Activated CD8-positive, alpha-beta memory T cell treated with anti-CD3 and anti-CD28 coated beads for 36 hours (primary cell): ENCODE results near the gene ZBTB32. TPM values are rescaled to one million over a fixed set of nuclear protein-coding genes. Genes with fewer than 3 reads are reported as not detected.

Source experiments
- CTCF ChIA-PET: fragments of 350-600 bp; sonication (Branson Sonifier 250); formaldehyde crosslinking; loops from one replicate; lab custom pipeline; 2021; ENCODE audit warnings: antibody characterized with exemption; lab: Charles Lee
- POLR2A ChIA-PET: fragments of 350-600 bp; sonication (Branson Sonifier 250); formaldehyde crosslinking; loops from one replicate; lab custom pipeline; 2021; ENCODE audit warnings: antibody characterized with exemption; lab: Charles Lee
- total RNA-seq, 2 experiments: library from RNA; stranded (reverse); gene quantifications; one replicate each; pipeline ENCODE4 v1.2.3, GENCODE V29; 2021

ZBTB32 gene
- total RNA-seq, 2 experiments from 2014 or later: 278 to 282 TPM

DNA sequence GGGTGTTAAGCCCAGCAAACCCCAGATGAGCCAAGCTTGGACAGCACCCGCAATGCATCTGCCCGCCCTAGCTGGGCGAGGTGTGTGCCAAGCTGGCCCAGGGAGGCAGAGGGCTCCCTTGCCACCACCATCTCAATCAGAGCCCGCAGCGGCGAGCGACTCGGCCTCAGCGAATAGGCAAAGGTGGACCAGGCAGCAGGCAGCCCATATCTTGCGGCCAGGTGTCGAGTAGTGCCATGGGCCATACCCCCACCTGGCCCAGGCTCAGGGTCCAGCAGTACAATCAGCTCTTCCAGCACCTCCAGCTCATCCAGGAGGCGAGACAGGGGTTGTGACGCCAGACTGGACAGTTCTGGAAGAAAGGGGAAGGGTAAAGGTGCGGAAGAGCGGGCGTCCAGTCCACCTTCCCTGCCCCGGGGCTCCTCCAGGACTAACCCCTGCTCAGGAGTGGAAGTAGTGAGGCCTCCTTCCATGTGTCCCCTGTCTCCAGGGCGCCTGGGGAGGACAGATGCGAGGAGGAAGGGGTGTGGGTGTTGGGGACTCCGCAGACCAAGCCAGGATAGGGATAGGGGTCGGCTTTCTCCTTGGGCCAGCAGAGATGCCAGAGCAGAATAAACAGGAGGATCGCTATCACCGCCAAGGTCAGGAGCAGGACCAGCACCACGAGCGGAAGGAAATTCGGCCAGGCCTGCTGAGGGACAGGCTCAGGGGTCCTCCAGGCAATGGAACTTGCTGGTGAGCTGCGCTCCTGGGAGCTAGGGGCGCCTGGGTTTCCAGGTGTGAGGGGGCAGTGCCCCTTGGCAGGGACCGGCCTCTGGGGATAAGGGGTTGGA, 35.1 kb downstream of the ZBTB32 start:
- CTCF ChIA-PET: interaction anchor here (0.9 to 2.0 kb wide), 6 partner anchors 16 to 193 kb away, joined by 3 to 10 read pairs (median 6); partner anchors contain the start of gene KMT2B
- POLR2A ChIA-PET: interaction anchor here (0.6 to 2.0 kb wide), 6 partner anchors 14 to 152 kb away, joined by 3 to 26 read pairs (median 8); no protein-coding TSS in a partner anchor

DNA sequence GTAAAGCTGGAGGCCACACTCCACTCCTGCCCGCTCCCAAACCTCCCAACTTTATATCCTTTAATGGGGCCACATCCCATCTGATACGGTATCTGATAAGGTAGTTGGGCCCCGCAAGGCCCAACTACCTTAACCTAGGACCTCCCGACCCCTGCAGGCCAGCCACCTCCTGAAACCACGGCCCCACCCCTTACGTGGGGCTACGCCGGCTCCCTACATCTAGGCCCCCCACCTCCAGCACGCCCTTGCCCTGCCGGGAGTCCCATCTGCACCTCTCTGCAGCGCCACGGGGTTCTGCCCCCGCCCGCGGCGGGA, 35.7 kb downstream of the ZBTB32 start:
- CTCF ChIA-PET: interaction anchor here (0.8 to 2.0 kb wide), 11 partner anchors 8 to 192 kb away, joined by 3 to 10 read pairs (median 4); partner anchors contain the start of gene KMT2B
- POLR2A ChIA-PET: interaction anchor here (0.6 to 2.0 kb wide), 6 partner anchors 15 to 152 kb away, joined by 3 to 26 read pairs (median 8); no protein-coding TSS in a partner anchor

DNA sequence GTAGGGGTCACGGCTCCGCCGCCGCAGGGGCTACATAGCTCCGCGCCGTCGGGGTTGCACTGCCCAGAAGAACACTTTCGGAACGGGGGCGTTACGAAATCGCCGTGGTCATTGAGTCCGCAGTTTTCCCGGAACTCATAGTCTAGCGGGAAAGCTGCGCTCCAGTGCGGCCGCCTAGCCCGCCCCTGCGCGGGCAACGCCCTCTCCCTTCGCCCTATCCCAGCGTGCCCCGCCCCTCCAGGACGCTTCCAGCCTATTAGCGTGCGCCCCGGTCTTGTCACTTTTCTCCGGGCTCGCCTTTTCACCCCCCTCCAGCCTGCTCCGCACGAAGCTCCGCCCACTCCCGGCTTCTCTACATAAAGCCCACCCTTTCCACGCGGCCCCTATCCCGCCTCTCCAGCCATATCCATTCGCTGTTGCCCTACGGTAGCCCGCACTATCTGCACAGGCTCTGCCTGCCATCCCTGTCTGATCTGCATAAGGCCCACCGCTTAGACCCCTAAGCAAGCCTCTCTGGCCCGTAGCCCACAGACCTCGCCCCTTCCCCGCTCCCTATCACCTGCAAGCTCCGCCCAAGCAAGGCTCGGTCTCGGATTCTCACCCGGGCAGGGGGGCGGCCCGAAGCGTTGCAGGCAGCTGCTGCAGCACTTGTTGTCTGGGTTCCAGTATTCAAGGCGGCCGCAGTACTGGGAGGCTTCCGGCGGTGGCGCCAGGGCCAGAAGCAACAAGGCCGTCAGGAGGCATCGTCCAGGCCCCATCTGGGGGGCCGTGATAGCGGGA, 36.3 kb downstream of the ZBTB32 start:
- POLR2A ChIA-PET: interaction anchor here (0.8 to 2.0 kb wide), 6 partner anchors 15 to 92 kb away, joined by 3 to 26 read pairs (median 8); partner anchors contain the start of gene COX6B1
- CTCF ChIA-PET: interaction anchor here (0.8 to 2.0 kb wide), 10 partner anchors 9 to 192 kb away, joined by 3 to 10 read pairs (median 4); partner anchors contain the start of gene KMT2B

DNA sequence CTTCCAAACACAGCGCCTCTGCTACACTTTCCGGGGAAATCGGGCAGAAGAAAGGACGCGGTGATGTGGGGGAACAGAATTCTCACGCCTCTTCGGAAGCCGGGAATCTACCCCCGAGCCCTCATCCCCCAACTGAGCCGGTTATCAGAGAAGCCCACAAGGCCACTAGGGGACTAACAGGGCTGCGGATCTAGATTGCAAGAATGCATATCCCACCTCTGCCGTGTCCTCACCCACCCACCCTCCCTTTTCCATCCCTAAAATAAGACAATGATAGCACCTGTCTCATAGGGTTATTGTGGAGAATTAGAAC, 36.8 kb downstream of the ZBTB32 start:
- ChIA-PET CTCF (interaction anchor here (1.0 to 2.0 kb wide), 7 partner anchors 21 to 191 kb away, joined by 3 to 10 read pairs (median 6); partner anchors contain the start of gene KMT2B), POLR2A (interaction anchor here (0.8 to 2.0 kb wide), 4 partner anchors 23 to 93 kb away, joined by 3 to 26 read pairs (median 9); partner anchors contain the start of gene COX6B1)

DNA sequence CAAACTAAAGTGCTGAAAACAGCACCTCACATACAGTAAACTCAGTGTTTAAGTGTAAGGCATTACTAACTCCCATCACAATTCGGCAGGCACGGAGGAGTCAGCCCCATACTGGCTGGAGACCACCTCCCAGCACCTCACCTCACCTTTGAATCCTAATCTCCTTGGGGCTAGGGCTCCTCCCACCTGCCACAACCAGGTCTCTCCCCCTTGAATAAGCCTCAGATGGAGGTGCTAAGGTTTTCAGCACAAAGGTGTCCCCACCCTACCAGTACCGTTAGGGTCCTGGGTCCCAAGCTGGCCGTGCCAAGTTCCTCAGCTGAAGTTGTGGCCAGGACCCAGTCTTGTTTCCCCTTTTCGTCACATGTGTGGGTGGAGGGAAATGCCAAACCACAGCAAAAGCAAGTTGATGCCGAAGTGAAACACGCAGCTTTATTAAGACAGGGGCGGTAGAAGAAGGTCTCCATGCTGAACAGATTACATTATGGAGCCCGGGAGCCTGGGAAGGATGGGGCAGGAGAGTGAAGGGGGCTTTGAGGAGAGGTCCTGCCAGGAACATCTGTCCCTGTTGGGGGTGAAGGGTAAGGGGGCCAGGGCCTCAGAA, 37.9 kb downstream of the ZBTB32 start, which contains the start of gene IGFLR1:
Gene IGFLR1, minus strand, starts transcription at position 332 of the 604 bp plus-strand sequence. CDS start 1,272 bp downstream, outside the sequence.
- CTCF ChIA-PET: interaction anchor here (1.1 to 1.6 kb wide), 3 partner anchors 14 to 48 kb away, joined by 3 to 7 read pairs (median 6); no protein-coding TSS in a partner anchor
- POLR2A ChIA-PET: interaction anchor here (0.5 to 2.2 kb wide), 4 partner anchors 15 to 40 kb away, joined by 3 to 9 read pairs (median 5); no protein-coding TSS in a partner anchor

DNA sequence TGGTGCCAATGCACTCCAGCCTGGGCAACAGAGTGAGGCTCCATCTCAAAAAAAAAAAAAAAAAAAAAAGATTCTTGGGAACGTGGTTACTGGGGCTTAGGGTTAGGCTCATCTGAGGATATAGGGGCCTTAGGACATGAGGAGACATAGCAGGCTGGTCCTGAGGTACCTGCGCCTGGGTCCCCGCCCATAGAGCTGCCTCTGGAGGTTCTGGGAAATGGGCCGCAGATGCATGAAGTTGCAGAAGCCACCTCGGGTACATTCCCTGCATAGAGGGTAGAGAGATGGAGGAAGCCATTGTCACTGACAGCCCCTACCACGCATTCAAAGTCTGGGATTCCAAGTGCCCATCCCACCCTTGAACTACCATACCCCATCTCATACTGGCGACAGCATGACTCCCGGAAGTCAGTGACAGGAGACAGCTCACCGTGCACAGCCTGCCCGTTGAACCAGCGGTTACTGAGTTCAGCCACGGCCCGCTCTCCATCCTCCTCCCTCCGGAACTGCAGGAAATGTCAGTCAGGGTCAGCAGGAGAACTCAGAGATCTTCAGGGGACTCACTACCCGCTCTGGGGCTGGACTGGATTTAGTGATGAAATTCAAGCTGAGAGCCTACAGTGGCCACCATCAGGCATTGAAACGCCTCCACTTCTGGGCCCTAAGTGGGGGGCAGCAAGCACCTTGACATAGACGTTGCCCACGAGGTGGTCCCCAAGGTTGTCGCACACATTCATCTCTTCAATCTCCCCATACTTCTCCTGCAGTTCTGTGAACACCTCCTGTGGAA, 39.5 kb downstream of the ZBTB32 start:
- CTCF ChIA-PET: interaction anchor here (0.7 to 1.6 kb wide), 7 partner anchors 20 to 190 kb away, joined by 3 to 8 read pairs (median 4); partner anchors contain the start of genes NFKBID and ZBTB32
- POLR2A ChIA-PET: interaction anchor here (0.9 to 2.2 kb wide), 5 partner anchors 14 to 42 kb away, joined by 3 to 17 read pairs (median 6); no protein-coding TSS in a partner anchor

DNA sequence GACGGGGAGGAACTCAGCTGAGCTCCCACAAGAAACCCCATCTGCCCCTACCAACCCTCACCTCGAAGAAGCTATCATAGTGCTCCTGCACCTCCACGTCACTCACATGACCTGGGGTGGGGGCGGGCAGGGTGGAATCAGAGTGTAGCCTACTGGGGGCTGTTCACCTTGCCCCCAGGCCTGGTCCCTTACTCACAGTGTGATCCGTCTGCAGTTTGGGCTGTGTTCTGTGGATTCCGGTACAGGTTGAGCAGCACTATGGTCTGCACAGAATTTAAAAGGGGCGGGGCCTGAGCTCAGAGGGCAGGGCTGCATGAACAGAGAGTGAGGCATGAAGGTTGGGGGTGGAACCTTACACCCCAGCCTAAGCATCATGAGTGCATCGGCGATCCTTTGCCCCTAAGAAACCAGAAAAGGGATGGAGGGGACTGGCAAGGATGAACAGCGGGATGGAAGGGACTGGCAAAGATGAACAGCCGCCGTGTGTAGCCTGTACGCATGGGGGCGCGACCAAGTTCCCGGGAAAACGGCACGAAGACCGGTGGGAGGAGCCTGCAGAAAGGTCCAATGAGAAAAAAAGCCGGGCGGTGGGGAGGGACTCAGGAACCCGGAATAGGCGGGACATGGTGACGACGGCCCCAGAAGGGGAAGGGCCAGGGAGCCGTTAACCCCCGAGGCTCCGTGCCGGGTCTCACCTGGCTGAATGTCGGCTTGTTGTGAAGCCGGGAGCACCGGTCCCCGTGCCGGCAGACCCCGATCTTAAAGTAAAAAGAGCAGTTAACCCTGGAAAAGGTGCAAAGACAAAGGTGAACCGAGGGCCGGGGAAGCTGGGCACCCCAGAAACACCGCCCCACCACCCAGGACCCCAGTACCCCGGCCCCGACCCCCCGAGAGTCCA, 40.3 kb downstream of the ZBTB32 start:
- CTCF ChIA-PET: interaction anchor here (0.6 to 1.6 kb wide), 6 partner anchors 18 to 187 kb away, joined by 3 to 8 read pairs (median 4); partner anchors contain the start of gene NFKBID
- POLR2A ChIA-PET: interaction anchor here (0.6 to 2.2 kb wide), 10 partner anchors 13 to 57 kb away, joined by 3 to 17 read pairs (median 6); no protein-coding TSS in a partner anchor

DNA sequence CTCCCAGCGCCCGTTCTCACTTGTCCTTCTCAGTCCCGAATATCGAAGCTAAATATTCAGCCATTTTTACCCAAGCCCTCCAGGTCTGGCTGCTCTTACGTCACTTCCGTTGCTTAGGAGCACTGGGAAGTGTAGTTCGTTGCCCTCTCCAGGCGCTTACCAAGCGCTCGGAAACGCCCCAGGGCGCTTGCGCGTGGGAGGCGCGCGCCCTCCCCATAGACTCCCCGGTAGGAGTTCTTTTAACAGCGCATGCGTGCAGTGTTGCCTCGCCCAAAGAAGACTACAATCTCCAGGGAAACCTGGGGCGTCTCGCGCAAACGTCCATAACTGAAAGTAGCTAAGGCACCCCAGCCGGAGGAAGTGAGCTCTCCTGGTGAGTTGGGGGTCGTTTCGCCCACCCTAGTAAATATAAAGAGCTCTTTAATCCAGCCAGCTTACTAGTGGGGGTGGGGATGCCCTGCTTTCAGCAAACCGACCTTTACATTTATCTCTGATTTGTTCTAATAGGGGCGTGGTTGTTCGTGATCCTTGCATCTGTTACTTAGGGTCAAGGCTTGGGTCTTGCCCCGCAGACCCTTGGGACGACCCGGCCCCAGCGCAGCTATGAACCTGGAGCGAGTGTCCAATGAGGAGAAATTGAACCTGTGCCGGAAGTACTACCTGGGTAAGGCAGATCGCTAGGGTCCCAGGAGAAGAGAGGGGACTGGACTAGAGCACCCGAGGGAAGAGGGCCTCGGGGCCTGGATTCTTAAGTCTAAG, 41.1 kb downstream of the ZBTB32 start, which contains the start of the genes PSENEN and U2AF1L4:
Gene PSENEN, plus strand, starts transcription at position 324 of the 759 bp plus-strand sequence. Its CDS starts 280 bp downstream, at position 604.
Gene U2AF1L4, minus strand, starts transcription at position 91 of the 759 bp plus-strand sequence. Its CDS starts 27 bp downstream, at position 64.
- ChIA-PET POLR2A (interaction anchor here (0.6 to 2.2 kb wide), 7 partner anchors 27 to 56 kb away, joined by 3 to 17 read pairs (median 6); no protein-coding TSS in a partner anchor), CTCF (interaction anchor here (0.9 kb wide), 1 partner anchor 51 kb away, joined by 3 read pairs; no protein-coding TSS in a partner anchor)

DNA sequence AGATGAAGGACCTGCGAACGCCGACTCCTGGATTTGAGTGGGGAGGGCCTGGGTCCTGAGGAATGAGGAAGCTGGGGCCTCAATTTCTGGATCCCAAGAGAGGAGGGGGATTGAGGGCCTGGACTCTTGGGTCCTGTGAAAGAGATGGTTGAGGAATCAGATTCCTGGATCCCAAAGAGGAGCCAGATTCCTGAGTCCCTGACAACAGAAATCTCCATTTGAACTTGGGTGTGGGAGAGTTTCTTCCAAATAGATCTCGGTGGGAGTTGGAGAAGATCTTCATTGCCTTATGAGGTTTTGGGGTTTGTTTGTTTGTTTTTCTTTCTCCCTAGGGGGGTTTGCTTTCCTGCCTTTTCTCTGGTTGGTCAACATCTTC, 41.7 kb downstream of the ZBTB32 start:
- ChIA-PET POLR2A (interaction anchor here (1.0 to 1.5 kb wide), 4 partner anchors 27 to 44 kb away, joined by 4 to 6 read pairs (median 6); no protein-coding TSS in a partner anchor), CTCF (interaction anchor here (0.9 kb wide), 1 partner anchor 52 kb away, joined by 3 read pairs; no protein-coding TSS in a partner anchor)

DNA sequence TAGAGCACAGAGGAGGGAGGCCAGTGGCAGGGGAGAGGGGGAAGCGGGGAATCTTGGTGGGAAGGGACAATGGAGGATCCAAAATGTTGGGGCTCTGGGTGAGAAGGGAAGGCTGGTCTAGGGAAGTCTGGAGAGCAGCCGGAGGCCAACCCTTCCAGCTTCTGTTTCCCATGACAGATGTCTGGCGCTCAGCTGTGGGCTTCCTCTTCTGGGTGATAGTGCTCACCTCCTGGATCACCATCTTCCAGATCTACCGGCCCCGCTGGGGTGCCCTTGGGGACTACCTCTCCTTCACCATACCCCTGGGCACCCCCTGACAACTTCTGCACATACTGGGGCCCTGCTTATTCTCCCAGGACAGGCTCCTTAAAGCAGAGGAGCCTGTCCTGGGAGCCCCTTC, 42.2 kb downstream of the ZBTB32 start:
- ChIA-PET CTCF (no interaction called here), POLR2A (interaction anchor here (1.5 kb wide), 1 partner anchor 44 kb away, joined by 6 read pairs; no protein-coding TSS in a partner anchor)

DNA sequence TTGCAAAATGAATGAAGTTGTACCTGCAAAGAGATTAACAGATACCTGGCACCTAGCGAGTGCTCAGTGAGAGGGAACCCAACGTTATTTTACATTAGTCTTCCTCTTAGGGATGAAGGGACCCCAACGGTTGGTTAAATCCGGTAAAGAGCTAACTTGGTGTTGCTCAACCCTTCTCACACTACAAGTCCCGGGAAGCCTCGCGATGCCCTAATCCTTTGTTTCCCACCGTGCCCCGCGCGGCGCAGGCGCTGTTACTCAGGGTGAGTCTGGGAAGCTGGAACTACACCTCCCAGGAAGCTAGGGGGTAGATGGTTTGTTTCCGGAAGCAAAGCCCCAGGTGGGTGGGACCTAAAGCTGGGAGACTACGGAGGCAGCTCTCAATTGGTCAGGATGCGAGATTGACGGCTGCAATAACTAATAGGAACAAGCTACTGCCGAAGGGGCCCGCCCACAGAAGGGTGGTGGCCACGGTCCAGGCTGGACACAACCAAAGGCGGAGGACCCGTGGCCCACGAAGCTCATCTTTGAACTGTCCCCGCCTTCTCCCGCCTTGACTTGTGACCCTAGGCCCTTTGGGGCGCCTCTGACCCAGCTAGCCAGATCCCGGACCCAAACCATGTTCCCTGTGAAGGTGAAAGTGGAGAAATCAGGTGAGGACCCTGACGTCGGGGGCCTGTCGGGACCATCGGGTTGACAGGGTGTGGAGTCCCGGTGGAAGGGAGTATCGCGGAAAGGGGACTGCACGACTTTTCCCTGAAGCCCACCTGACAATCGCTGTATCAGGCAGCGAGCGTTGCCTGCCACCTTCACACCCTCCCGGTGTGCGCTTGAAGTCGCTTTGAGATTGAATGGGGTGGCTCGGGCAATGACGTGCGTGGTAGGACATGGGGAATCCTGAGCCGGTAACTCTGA, 44.0 kb downstream of the ZBTB32 start, which contains the start of gene LIN37:
Gene LIN37, plus strand, starts transcription at position 471 of the 915 bp plus-strand sequence. Its CDS starts 149 bp downstream, at position 620.
- CTCF ChIA-PET: interaction anchor here (0.5 to 2.2 kb wide), 7 partner anchors 10 to 183 kb away, joined by 3 to 9 read pairs (median 4); partner anchors contain the start of genes PMIS2 and PROSER3
- POLR2A ChIA-PET: interaction anchor here (0.6 to 0.9 kb wide), 5 partner anchors 9 to 136 kb away, joined by 3 to 13 read pairs (median 4); partner anchors contain the start of gene HSPB6

DNA sequence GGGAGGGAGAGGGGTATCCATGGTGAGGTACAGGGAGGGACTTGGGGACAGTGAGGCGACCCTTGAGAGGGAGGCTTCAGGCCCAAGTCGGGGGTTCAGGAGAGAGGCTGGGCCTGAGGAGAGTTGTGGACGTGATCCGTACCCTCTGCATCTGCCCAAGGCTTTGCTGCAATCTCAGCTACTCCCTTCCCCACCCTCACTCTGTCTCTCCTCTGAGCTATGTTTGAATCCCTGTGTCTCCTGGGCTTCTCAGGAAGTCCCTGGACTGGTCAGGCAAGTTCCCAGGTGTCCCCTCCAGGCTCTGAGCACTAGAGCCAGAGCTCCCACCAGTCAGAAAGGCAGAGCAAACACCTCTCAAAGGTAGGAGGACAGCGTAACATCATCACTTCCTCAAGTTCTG, 45.8 kb downstream of the ZBTB32 start:
- ChIA-PET CTCF (no interaction called here), POLR2A (no interaction called here)

DNA sequence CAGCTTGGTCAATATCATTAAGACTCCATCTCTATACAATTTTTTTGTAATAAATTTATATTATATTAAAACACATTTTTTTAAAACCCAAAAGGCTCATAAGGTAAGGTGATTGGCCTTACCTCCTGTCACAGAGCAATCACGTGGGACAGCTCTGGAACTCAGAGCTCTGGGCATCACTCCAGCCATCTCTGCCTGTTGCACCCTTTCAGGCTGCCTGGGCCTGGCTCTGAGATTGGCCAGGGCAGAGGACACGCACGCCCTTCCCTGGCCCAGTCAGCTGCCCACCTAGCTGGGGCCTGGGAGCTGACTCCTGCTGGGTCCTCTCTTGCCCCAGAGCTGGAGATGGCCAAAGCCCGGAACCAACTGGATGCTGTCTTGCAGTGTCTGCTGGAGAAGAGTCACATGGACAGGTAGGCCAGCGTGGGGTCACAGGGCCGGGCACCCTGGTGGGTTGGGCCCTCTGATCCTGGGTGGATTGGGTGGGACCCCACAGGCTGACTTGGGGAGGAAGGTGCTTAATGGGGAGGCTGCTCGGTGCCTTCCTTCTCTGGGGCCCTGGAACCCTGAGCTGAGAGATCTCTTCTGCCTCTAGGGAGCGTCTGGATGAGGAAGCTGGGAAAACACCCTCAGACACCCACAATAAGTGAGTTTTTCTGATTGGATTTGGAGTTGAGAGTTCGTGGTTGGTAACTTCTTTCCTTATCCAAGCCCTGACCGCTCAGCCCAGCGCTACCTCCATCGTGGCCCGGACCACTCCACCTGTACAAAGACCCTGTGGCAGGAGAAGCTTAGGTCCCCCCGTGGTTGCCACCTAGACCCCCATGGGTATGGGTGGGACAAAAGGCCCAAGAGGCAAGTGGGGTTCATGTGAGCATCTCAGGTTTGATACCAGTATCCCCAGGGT, 47.7 kb downstream of the ZBTB32 start:
- ChIA-PET POLR2A (interaction anchor here (1.1 kb wide), 1 partner anchor 242 kb away, joined by 3 read pairs; no protein-coding TSS in a partner anchor), CTCF (no interaction called here)
